CD4-positive, alpha-beta T cell treated with Interleukin-15 for 1 hour (primary cell): ENCODE data around the gene JAGN1.
"Not testable (repeated sequence)": the region's sequence is repeated elsewhere in the genome, so short reads cannot be mapped to it uniquely, and the experiment has no call there.

Experiments
- DNase-seq: peaks from one replicate; pipeline ENCODE4 v3.0.0-alpha.2; 2020

JAGN1 gene

GRCh38 chr3:9890249-9891071 is at the start of gene JAGN1:
Gene JAGN1 (plus strand): TSS chr3:9890610. CDS start chr3:9890723, 113 bp downstream.
- DNase-seq, result peak; percentile 90

- DNase-seq, result no peak
These were observed 49.4 kb upstream of the JAGN1 start for GRCh38 chr3:9841015-9841414.

- DNase-seq, result peak; percentile 92
These were observed 46.5 kb upstream of the JAGN1 start, which contains the start of gene RPUSD3 for GRCh38 chr3:9843715-9844438. Gene RPUSD3 (minus strand): TSS chr3:9844008. CDS start chr3:9843990, 18 bp downstream.

- DNase-seq, result no peak
These were observed 44.2 kb upstream of the JAGN1 start for GRCh38 chr3:9846231-9846630.

GRCh38 chr3:9846931-9847488 is 43.4 kb upstream of the JAGN1 start:
- DNase-seq, result no peak

- not testable (repeated sequence) for DNase-seq
These were observed 42.5 kb upstream of the JAGN1 start for GRCh38 chr3:9847870-9848269.

- DNase-seq, result not testable (repeated sequence)
These were observed 41.5 kb upstream of the JAGN1 start for GRCh38 chr3:9848860-9849259.

- DNase-seq, result not testable (repeated sequence)
These were observed 39.0 kb upstream of the JAGN1 start for GRCh38 chr3:9851383-9851782.

GRCh38 chr3:9851926-9852325 is 38.5 kb upstream of the JAGN1 start:
- not testable (repeated sequence) for DNase-seq

- no peak for DNase-seq
These were observed 37.9 kb upstream of the JAGN1 start for GRCh38 chr3:9852528-9852927.

GRCh38 chr3:9854291-9854940 is 36.0 kb upstream of the JAGN1 start:
- not testable (repeated sequence) for DNase-seq

GRCh38 chr3:9855594-9855993 is 34.8 kb upstream of the JAGN1 start:
- no peak for DNase-seq

GRCh38 chr3:9859530-9860025 is 30.8 kb upstream of the JAGN1 start:
- DNase-seq, result no peak

- no peak for DNase-seq
These were observed 29.2 kb upstream of the JAGN1 start for GRCh38 chr3:9861201-9861600.

- no peak for DNase-seq
These were observed 28.7 kb upstream of the JAGN1 start for GRCh38 chr3:9861626-9862130.

GRCh38 chr3:9862391-9863057 is 27.9 kb upstream of the JAGN1 start:
- DNase-seq, result peak; percentile 31

GRCh38 chr3:9863058-9863772 is 27.2 kb upstream of the JAGN1 start:
- DNase-seq, result no peak

GRCh38 chr3:9864200-9864927 is 26.0 kb upstream of the JAGN1 start:
- no peak for DNase-seq

- DNase-seq, result not testable (repeated sequence)
These were observed 25.2 kb upstream of the JAGN1 start for GRCh38 chr3:9865125-9865637.

GRCh38 chr3:9866639-9867038 is 23.8 kb upstream of the JAGN1 start:
- no peak for DNase-seq
